NCI-H1694 treated with DMSO at 0.1 percent for 48 hours (cell line): Measurements from ENCODE around the gene SLC22A31.

ENCODE experiments used
- DNase-seq: peaks from one replicate; lab custom pipeline; 2025; lab: John Stamatoyannopoulos, UW

SLC22A31 gene

GRCh38 chr16:89216315-89217137 is 16.2 kb upstream of the SLC22A31 start:
- peak; percentile 43 for DNase-seq

DNA sequence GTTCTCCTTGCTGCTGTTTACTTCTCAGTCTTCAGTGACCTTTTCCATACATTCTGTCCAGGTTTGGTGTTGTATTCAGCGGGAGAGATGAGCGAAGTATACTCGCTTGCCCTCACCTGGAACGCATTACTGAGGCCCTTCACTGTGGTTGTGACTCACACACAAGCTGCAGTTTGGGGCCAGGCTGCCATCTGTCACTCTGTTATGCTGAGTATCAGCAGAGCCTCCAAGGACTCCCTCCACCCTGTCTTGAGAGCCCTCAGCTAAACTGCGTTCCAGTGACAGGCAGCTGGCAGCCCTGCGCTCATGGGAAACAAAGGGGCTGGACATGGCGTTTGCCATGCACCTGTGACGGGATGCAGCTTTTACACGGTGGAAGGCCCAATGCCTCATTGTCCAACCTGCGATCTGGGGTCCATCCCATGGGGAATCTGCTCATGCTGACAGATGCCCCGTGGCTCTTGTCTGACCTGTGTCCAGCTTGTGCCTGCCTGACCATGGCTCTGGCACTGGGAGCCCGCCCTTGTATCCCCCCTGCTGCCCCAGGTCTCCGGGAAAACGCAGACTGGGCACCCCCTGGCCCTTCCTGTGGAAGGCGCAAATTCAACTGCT is 10.7 kb upstream of the SLC22A31 start:
- DNase-seq, result no peak

DNA sequence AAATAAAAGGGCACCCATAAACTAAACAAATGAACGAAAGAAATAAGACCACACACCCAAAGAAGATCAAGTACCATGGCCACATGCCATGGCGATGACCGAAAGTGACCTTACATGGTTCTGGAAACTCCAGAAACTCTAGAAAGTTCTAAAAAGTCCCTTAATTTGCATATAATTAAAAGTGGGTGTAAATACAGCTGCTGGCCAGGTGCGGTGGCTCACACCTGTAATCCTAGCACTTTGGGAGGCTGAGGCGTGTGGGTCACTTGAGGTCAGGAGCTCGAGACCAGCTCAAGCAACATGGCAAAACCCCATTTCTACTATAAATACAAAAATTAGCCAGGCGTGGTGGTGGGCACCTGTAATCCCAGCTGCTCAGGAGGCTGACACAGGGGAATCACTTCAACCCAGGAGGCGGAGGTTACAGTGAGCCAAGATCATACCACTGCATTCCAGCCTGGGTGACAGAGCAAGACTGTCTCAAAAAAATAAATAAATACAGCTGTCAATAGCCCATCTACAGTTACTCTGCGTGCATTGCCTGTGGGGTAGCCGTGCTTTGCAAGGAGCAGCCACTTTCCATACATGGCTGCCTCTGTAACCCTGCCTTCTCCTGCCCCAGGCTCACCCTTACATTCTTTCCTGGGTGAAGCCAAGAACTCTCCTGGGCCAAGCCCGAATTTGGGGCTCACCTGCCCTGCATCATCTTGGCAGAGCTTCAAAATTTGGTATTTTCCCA is 10.0 kb upstream of the SLC22A31 start:
- no peak for DNase-seq

DNA sequence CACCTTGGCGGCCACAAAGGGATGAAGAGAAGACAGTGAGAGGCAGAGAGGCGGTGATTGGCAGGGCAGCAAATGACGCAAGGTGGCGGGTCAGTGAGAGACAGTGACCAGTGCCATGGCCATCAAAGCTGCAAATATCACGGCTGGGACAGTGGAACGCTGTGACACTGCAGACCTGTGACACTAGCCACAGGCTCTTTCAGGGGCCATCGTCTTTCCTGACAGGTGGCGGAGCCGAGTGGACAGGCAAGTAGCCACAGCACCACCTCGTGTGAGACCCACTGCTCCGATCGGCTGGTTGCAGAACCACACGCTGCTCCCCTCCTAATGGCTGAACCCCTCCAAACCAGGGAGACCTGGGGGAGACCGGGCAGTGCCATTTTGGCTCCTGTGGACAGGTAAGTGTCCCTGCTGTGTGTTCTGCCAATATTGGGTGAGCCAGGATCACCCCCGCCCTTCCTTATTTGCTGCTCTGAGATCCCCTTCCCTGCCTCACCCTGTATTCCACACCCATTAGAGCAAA is 9.2 kb upstream of the SLC22A31 start:
- DNase-seq, result no peak

- no peak for DNase-seq
These were observed 7.7 kb upstream of the SLC22A31 start for GRCh38 chr16:89207993-89208392.

GRCh38 chr16:89202422-89203215 is 2.3 kb upstream of the SLC22A31 start:
- DNase-seq, result no peak

- DNase-seq, result peak; percentile 23
These were observed 1.4 kb upstream of the SLC22A31 start for GRCh38 chr16:89201439-89202377.

GRCh38 chr16:89200850-89201411 is 594 bp upstream of the SLC22A31 start:
- DNase-seq, result no peak

GRCh38 chr16:89199241-89200123 is 855 bp downstream of the SLC22A31 start:
- DNase-seq, result no peak

- no peak for DNase-seq
These were observed 1.7 kb downstream of the SLC22A31 start for GRCh38 chr16:89198417-89199240.

DNA sequence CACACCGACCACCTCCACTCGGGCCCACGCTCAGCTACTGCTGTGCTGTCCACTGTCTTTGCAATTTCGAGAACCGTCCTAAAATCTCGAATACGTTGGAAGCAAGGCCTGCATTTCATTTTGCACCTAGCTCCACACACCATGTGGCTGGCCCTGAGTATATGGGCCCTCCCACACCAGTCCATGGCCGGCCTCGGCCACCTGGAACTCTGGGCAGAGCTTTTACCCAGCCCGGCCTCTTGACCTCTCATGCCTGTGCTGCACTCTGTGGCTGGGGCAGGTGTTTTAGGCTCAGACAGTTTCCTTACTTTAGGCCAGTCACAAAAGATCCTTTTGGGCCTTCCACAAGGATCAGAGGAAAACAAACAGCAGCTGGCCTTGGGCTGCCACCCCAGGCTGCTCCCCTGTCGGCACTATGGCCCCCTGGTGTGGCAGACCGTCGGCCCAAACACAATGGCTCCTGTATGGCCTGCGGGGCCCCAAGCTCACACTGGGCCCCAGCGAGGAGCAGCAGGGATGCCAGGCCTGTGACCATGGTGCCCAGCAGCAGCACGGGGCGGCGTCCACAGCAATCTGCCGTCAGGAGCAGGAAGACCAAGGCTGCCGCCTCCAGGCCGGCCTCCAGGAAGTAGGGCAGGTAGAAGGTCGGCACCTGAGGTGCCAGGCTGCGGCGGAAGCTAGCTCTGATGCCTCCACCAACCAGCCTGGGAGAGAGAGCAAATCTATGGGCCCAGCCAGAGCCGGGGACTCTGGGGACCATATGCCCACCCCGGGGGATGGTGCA is 2.5 kb downstream of the SLC22A31 start:
- DNase-seq, result no peak

GRCh38 chr16:89197033-89197632 is 3.2 kb downstream of the SLC22A31 start:
- no peak for DNase-seq

GRCh38 chr16:89195521-89196171 is 4.7 kb downstream of the SLC22A31 start:
- DNase-seq, result no peak

DNA sequence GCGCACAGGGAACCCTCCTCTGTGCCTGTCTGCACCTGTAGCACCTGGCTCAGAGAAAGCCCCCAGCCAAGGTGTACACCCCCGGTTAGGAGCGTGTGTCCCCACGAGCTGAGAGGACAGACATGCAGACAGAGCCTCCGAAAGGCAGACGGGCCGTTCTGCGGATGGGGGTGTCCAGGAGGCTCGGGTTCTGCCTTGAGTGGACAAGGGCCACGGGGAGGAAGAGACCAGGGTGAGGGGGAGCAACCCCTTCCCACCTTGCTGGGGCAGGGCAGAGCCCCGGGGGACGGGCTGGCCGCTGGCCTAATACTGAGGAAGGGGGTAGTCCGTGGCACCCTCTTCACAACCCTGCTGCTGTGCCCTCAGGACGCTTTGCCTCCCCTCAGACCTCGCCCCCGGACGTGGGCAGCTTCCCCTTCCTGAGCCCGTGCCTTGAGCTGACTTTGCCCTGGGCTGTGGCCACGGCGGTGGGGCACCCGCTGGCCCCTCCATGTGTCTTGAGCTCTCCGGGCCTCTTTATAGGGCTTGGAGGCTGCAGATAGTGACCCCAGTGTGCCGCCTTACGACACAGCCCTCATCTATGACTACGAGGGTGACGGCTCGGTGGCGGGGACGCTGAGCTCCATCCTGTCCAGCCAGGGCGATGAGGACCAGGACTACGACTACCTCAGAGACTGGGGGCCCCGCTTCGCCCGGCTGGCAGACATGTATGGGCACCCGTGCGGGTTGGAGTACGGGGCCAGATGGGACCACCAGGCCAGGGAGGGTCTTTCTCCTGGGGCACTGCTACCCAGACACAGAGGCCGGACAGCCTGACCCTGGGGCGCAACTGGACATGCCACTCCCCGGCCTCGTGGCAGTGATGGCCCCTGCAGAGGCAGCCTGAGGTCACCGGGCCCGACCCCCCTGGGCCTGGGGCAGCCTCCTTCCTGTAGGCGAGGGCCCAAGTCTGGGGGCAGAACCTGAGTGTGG is 5.7 kb downstream of the SLC22A31 start:
- DNase-seq, result no peak

- no peak for DNase-seq
These were observed 6.6 kb downstream of the SLC22A31 start for GRCh38 chr16:89193576-89194293.
